GM18498 (cell line): ENCODE results near the gene MAPK9.
"Not testable (repeated sequence)": the region's sequence is repeated elsewhere in the genome, so short reads cannot be mapped to it uniquely, and the experiment has no call there.

Experiments used
- ATAC-seq: cut with Tn5 transposase; IDR thresholded peaks from one replicate; pipeline ENCODE4 v1.9.1; 2021; ENCODE audit warnings: mild to moderate bottlenecking, moderate library complexity; ENCODE audit not compliant: unreplicated experiment

MAPK9 gene

GRCh38 chr5:180241600-180241999 lies 50.3 kb downstream of the MAPK9 start:
- ATAC-seq, result no peak

GRCh38 chr5:180238631-180239030 lies 53.3 kb downstream of the MAPK9 start:
- ATAC-seq, result no peak

- no peak for ATAC-seq
Observed at GRCh38 chr5:180235846-180236245, 56.0 kb downstream of the MAPK9 start.

DNA sequence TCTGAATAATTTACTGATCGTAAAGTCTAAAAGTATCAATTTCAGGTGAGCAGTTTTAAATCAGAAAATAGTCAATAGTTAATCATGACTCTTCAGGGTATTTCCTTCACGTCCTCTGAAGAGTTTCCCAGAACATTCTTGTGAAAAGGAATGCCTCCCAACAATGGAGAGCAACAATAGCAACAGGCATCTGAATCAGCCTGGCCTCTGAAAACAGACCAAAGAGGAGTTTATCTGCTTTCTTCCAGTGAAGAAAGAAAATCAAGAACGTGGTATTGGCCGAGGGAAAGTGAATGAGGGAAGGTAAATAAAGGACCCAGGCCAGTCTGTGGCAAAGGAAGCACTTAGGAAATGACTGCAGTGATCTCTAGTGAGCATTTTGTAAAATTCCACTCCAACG lies 56.8 kb downstream of the MAPK9 start:
- no peak for ATAC-seq

DNA sequence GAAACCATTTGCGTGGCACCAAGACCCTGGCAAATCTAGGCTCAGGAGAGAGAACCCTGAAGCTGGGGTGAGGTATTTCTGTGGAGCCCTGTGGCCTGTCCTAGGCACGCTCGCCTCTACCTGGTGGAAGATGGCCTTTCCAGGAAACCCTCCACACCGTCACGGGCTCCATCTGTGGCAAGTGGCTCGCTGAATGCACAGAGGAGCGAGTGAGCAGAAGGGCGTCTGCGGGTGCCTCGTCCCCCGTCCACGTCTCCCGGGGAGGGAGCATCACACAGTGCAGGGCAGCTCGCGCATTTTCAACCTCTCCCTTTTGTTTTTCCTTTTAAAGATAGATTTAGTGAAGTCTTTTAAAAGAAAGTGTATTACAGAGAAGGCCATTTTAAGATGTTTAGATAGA lies 57.6 kb downstream of the MAPK9 start:
- no peak for ATAC-seq

- ATAC-seq, result no peak
Observed at GRCh38 chr5:180233729-180234128, 58.2 kb downstream of the MAPK9 start.

DNA sequence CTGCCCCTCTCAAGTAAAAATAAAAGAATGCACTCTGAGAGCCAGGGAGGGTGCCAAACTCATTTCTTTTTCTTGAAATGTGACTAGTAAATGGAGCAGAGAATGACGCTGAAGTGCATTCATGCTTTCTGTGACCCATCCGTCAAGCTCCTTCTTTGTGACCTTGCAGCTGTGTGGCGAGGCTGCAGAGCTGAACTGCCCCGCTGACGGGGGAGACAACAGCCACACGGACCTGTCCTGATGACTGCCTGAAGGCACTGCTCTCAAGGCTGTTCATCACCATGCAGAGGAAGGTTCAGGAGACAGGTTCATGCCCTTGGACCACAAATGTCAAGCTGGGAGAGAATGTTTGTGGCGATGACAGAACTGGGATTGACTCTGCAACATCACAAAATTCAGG lies 61.9 kb downstream of the MAPK9 start:
- no peak for ATAC-seq

- no peak for ATAC-seq
Observed at GRCh38 chr5:180222056-180222455, 69.8 kb downstream of the MAPK9 start.

- ATAC-seq, result no peak
Observed at GRCh38 chr5:180217797-180218196, 74.1 kb downstream of the MAPK9 start.

GRCh38 chr5:180216646-180217171 lies 75.2 kb downstream of the MAPK9 start:
- ATAC-seq, result no peak

GRCh38 chr5:180215783-180216630 lies 75.9 kb downstream of the MAPK9 start:
- ATAC-seq, result no peak

DNA sequence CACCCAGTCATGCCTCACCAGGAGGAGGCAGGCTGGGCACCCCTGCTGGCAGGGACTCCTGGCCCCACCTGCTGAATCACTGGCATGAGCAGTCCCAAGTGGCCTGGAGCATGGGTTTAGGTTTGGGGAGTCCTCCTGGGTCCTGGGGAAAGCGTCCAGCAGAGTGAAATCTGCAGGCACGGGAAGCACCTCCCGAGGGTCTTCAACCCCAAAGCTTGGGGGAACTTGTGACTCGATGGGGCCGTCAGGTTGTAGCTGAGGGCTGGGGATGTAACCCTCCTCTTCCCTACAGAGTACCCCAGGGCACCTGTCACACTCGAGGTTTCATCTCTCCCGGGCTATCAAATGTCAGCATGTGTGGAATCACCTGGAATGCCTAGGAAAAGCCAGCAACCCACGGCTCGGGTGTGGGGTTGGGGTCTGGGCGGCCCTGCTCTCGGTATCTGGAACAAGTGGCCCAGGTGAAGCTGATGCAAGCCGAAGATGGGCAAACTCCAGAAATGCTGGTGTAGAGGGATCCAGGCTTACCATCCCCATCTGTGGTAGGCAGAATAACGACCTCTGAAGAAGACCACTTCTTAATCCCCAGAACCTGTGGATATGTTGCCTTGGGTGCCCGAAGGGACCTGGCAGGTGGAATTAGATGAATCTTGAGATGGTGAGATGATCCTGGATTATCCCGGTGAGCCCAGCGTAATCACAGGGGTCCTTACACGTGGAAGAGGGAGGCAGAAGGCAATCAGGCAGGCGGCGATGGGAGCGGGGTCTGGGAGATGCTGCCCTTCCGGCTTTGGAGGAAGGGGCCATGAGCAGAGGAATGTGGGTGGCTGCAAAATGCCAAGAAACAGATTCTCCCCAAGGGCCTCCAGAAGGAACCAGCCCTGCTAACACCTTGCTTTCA lies 76.8 kb downstream of the MAPK9 start:
- ATAC-seq, result no peak

- ATAC-seq, result no peak
Observed at GRCh38 chr5:180213657-180214207, 78.2 kb downstream of the MAPK9 start.

DNA sequence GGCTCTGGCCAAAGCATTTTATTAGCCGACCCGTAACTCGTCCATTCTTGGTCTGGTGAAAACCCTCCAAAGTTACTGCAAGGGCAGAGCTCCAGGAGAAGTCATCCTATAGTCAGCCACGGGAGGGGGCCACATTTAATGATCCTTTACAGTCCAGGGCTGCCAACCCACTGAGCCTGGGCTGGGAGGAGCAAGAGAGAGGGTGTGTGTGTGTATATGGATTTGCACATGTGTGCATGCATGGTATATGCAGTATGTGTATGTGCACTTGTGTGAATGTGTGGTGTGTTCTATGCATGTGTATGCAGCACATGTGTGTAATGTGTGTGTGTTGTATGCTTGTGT lies 78.7 kb downstream of the MAPK9 start:
- no peak for ATAC-seq

DNA sequence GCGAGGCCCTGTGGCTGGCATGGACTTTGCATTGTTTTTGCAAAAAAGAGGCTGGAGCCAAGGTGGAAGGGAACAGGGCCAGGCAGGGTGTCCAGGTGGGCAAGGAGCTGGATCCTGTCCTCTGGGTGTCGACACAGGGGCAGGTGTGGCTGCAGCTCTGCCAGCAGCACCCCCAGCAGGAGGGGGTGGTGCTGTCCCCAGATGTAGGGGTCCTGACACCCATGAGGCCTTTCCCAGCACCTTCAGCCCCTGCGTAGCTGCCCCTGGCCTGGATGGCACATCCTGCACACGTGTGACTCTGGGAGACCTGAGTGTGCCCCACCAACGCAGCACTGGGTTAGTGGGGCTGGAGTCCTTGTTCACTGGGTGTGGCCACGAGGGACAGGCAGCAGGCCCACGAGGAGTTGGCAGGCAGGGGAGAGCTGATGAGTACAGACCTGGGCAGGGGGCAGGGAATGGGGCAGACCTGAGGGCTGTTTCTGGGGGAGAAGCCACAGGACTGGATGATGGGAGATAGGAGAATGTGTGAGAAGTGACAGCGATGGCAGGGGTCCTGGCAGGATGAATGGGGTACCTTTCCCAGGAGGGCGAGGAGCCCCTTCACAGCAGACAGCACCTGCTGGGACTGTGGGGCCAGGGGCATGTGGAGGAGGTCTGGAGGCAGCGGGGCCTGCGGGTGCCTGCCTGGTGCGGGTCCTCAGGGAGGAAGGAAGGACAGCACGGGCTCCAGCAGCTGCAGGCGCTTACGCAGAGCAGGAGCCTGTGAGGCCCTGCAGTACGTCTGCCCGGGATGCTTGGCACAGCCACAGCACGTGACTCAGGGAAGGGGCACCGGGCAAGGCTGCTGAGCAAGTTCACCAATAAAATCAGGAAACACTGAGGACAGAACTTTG lies 79.3 kb downstream of the MAPK9 start:
- no peak for ATAC-seq

- ATAC-seq, result no peak
Observed at GRCh38 chr5:180211761-180212035, 80.2 kb downstream of the MAPK9 start.

GRCh38 chr5:180210961-180211760 lies 80.7 kb downstream of the MAPK9 start:
- no peak for ATAC-seq

DNA sequence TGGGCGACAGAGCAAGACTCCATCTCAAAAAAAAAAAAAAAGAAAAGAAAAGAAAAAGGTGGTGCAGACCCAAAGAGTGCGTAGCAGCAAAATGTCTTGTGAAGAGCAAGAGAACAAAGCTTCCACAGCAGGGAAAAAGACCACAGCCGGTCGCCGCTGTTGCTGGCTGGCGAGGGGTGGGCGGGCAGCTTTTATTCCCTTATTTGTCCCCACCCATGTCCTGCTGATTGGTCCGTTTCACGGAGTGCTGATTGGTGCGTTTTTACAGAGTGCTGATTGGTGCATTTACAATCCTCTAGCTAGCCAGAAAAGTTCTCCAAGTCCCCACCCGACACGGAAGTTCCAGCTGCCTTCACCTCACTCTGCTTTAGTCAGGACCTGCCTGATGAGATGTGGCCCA lies 81.8 kb downstream of the MAPK9 start:
- not testable (repeated sequence) for ATAC-seq

- ATAC-seq, result peak; percentile 84
Observed at GRCh38 chr5:180209137-180209581, 82.7 kb downstream of the MAPK9 start, which contains the start of gene RASGEF1C. Gene RASGEF1C (minus strand): TSS chr5:180209211. CDS start chr5:180138052, 71,159 bp downstream.
